H7 (cell line): ENCODE data around the gene TRIM56. TPM values are rescaled to one million over a fixed set of nuclear protein-coding genes. Genes with fewer than 3 reads are reported as not detected.

ENCODE experiments used
- total RNA-seq: library from RNA; depleted of rRNA; stranded (reverse); fragments of >200 nt; shearing (Covaris generic); gene quantifications from 2 replicates; pipeline ENCODE4 v1.2.3, GENCODE V29; 2014; rRNA removed

TRIM56 gene
- total RNA-seq, 1 experiment from 2014 or later: 6.1 TPM

Other genes with a start within 250 kb of the TRIM56 start
- 21.9 and 27.9 TPM in 2 replicates for gene SLC12A9, start 232.8 kb upstream of the TRIM56 start, total RNA-seq
- 95.7 and 118 TPM in 2 replicates for gene TRIP6, start 218.1 kb upstream of the TRIM56 start, total RNA-seq
- 82.8 and 101 TPM in 2 replicates for gene SRRT, start 210.4 kb upstream of the TRIM56 start, total RNA-seq
- 7.7 and 12.2 TPM in 2 replicates for gene UFSP1, start 195.8 kb upstream of the TRIM56 start, total RNA-seq
- 17.3 and 19.2 TPM in 2 replicates for gene ACHE, start 189.6 kb upstream of the TRIM56 start, total RNA-seq
- gene MUC3A, start 135.9 kb upstream of the TRIM56 start, total RNA-seq: 8.5 and 14.6 TPM in 2 replicates
- gene MUC12, start 115.9 kb upstream of the TRIM56 start, total RNA-seq: 1.8 and 10.4 TPM in 2 replicates
- gene MUC17, start 65.4 kb upstream of the TRIM56 start, total RNA-seq: not detected in 2 replicates
- gene SERPINE1, start 41.6 kb downstream of the TRIM56 start, total RNA-seq: 3.4 and 3.6 TPM in 2 replicates
- gene AP1S1, start 69.0 kb downstream of the TRIM56 start, total RNA-seq: 114 and 137 TPM in 2 replicates
- gene VGF, start 80.1 kb downstream of the TRIM56 start, total RNA-seq: 12.0 and 22.5 TPM in 2 replicates
- gene NAT16, start 94.8 kb downstream of the TRIM56 start, total RNA-seq: 0.30 and 0.59 TPM in 2 replicates
- gene MOGAT3, start 115.6 kb downstream of the TRIM56 start, total RNA-seq: 0.52 and 1.00 TPM in 2 replicates
- gene PLOD3, start 132.1 kb downstream of the TRIM56 start, total RNA-seq: 41.9 and 48.3 TPM in 2 replicates
- gene ZNHIT1, start 132.7 kb downstream of the TRIM56 start, total RNA-seq: 58.9 and 83.3 TPM in 2 replicates
- 4.2 and 6.1 TPM in 2 replicates for gene CLDN15, start 152.3 kb downstream of the TRIM56 start, total RNA-seq
- 141 and 151 TPM in 2 replicates for gene FIS1, start 159.6 kb downstream of the TRIM56 start, total RNA-seq
- gene IFT22, start 236.3 kb downstream of the TRIM56 start, total RNA-seq: 19.8 and 27.4 TPM in 2 replicates